Omental fat pad (tissue), 4 donors: Measurements from ENCODE around the gene IGF2BP2. TPM values are rescaled to one million over a fixed set of nuclear protein-coding genes. Genes with fewer than 3 reads are reported as not detected.

Source experiments
- ATAC-seq: fragments of 150-250 bp; one replicate; pipeline ENCODE4 v1.9.1; 2016; ENCODE audit warnings: mild to moderate bottlenecking, moderate library complexity; ENCODE audit not compliant: low FRiP score
- DNase-seq: peaks from one replicate; pipeline ENCODE4 v3.0.0-alpha.2; 2019; ENCODE audit warnings: low spot score
- CTCF ChIP-seq, 3 donors: fragments of 450-650 bp; IDR thresholded peaks; one replicate each; pipeline ENCODE4 v1.5.1; 2016 to 2017; ENCODE audit warnings: antibody characterized with exemption in 3 of 3, mild to moderate bottlenecking in 3 of 3, moderate library complexity in 2 of 3
- small RNA-seq: library from RNA; depleted of rRNA; stranded (forward); fragments of <200 nt; gene quantifications from one replicate; pipeline ENCODE3, GENCODE V24; 2016
- total RNA-seq, 4 donors: library from RNA; depleted of rRNA; stranded (reverse); fragments of >200 nt; gene quantifications; one replicate each; pipeline ENCODE4 v1.1.0, GENCODE V29; 2016

The IGF2BP2 gene
- total RNA-seq, 4 donors from 2014 or later, result 7.3 to 48.9 (median 18.7) TPM

- no peak for ATAC-seq
- DNase-seq, result no peak
- TF ChIP-seq CTCF (IDR thresholded peaks at IDR 0.05), result no peak
These were observed 229.3 kb downstream of the IGF2BP2 start for GRCh38 chr3:185595526-185595925.

DNA sequence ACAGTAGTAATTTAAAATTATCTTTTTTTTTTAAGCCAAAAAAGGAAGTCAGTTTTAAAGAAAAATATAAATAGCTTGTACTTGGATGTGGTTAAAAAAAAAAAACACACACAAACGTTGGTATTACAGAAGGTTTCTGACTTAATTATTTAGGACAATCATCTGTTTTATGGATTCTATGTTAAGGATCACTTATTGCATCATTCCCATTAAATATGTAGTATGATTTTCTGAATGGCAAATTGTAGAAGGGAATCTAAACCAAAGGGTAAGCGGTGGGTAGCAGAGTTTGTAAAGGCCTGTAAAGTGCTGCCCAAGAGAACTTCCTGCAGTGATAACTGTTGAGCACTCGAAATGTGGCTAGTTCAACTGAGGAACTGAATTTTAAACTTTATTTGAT lies 230.8 kb downstream of the IGF2BP2 start:
- TF ChIP-seq CTCF (IDR thresholded peaks at IDR 0.05), result no peak
- DNase-seq (no peak), ATAC-seq (no peak)

Small RNA genes within 50 kb of the gene (small RNA-seq; reads per million reads assigned to genes)
- gene AC133473.1 (not detected), gene MIR548AQ (not detected)

Other genes with a start within 250 kb of the IGF2BP2 start
- gene SENP2, start 238.7 kb downstream of the IGF2BP2 start, total RNA-seq, result 10 to 100 TPM; 23.7 to 56.9 (median 30.6) TPM
- 100 to 1,000 TPM; 211 to 286 (median 223) TPM for gene TRA2B, start 113.0 kb upstream of the IGF2BP2 start, total RNA-seq